Measurements from ENCODE around the gene GNG12. TPM values are rescaled to one million over a fixed set of nuclear protein-coding genes. Genes with fewer than 3 reads are reported as not detected.

GNG12 gene
- total RNA-seq, 4 donors from 2014 or later = 17.9 to 24.5 (median 22.1) TPM

- Histone ChIP-seq H3K27me3 (no peaks in the 10 kb centered on the region), H3K4me3 (no peak overlapping the region), H3K4me1 (peaks cover 25 to 34% of the 10 kb centered on the region in 2 donors), H3K9me3 (no peaks in the 10 kb centered on the region), H3K27ac (peak overlapping the region; percentile 32 to 64 (median 55)), H3K36me3 (no peaks in the 10 kb centered on the region)
- in situ Hi-C loops (cut with MboI; ENCODE audit: low sequenced_read_pairs in 4 of 4) (no loop called here), intact Hi-C loops (cut with DNase I; ENCODE audit: low total_unique reads) (no loop called here)
- DNase-seq (no peak), ATAC-seq (no peak)
- TF ChIP-seq CTCF (IDR thresholded peaks at IDR 0.05 in 4 of 5, conservative IDR thresholded peaks at IDR 0.05 in 1 of 5) = no peak
- TF ChIP-seq POLR2A (IDR thresholded peaks at IDR 0.05) = no peak
Observed at GRCh38 chr1:67736750-67737149, 96.5 kb downstream of the GNG12 start.

GRCh38 chr1:67735806-67736627 lies 97.2 kb downstream of the GNG12 start:
- DNase-seq (peak in 1 of 2 donors; percentile 57), ATAC-seq (peak; percentile 81 to 86)
- peaks cover 25 to 28% of the 10 kb centered on the region in 2 donors for H3K4me1 ChIP-seq
- intact Hi-C loops (cut with DNase I; ENCODE audit: low total_unique reads) = no loop called here
- H3K27ac ChIP-seq = peak overlapping the region; percentile 32 to 64 (median 55)
- no peaks in the 10 kb centered on the region for H3K36me3 ChIP-seq
- in situ Hi-C loops (cut with MboI; ENCODE audit: low sequenced_read_pairs in 4 of 4) = no loop called here
- peak overlapping the region in 1 of 4 donors; percentile 11 for H3K4me3 ChIP-seq
- no peaks in the 10 kb centered on the region for H3K27me3 ChIP-seq
- TF ChIP-seq CTCF (IDR thresholded peaks at IDR 0.05 in 4 of 5, conservative IDR thresholded peaks at IDR 0.05 in 1 of 5) = no peak
- TF ChIP-seq POLR2A (IDR thresholded peaks at IDR 0.05) = no peak
- no peaks in the 10 kb centered on the region for H3K9me3 ChIP-seq

- ATAC-seq (no peak), DNase-seq (no peak)
- Histone ChIP-seq H3K9me3 (no peaks in the 10 kb centered on the region), H3K27ac (peak overlapping the region in 3 of 4 donors; percentile 50 to 64 (median 60)), H3K27me3 (no peaks in the 10 kb centered on the region), H3K4me3 (no peak overlapping the region), H3K4me1 (peaks cover 25% of the 10 kb centered on the region in 2 donors), H3K36me3 (no peaks in the 10 kb centered on the region)
- intact Hi-C loops (cut with DNase I; ENCODE audit: low total_unique reads) = no loop called here
- in situ Hi-C loops (cut with MboI; ENCODE audit: low sequenced_read_pairs in 4 of 4) = no loop called here
- TF ChIP-seq CTCF (IDR thresholded peaks at IDR 0.05 in 4 of 5, conservative IDR thresholded peaks at IDR 0.05 in 1 of 5) = no peak
- TF ChIP-seq POLR2A (IDR thresholded peaks at IDR 0.05) = no peak
Observed at GRCh38 chr1:67735206-67735605, 98.1 kb downstream of the GNG12 start.

GRCh38 chr1:67734323-67734690 lies 99.0 kb downstream of the GNG12 start:
- TF ChIP-seq CTCF (IDR thresholded peaks at IDR 0.05 in 4 of 5, conservative IDR thresholded peaks at IDR 0.05 in 1 of 5) (no peak), POLR2A (IDR thresholded peaks at IDR 0.05) (no peak)
- Histone ChIP-seq H3K4me1 (peaks cover 25% of the 10 kb centered on the region in 2 donors), H3K36me3 (no peaks in the 10 kb centered on the region), H3K4me3 (no peak overlapping the region), H3K27ac (peak overlapping the region in 1 of 4 donors; percentile 19), H3K9me3 (no peaks in the 10 kb centered on the region), H3K27me3 (no peaks in the 10 kb centered on the region)
- intact Hi-C loops (cut with DNase I; ENCODE audit: low total_unique reads) (no loop called here), in situ Hi-C loops (cut with MboI; ENCODE audit: low sequenced_read_pairs in 4 of 4) (no loop called here)
- ATAC-seq = no peak
- no peak for DNase-seq
